ENCODE data around the gene MRGPRX4. TPM values are rescaled to one million over a fixed set of nuclear protein-coding genes. Genes with fewer than 3 reads are reported as not detected.

Gene MRGPRX4
- total and polyA plus RNA-seq, 2 of the 4 experiments (the other 2 are of a cell fraction), result 0.05 TPM; not detected in 1

DNA sequence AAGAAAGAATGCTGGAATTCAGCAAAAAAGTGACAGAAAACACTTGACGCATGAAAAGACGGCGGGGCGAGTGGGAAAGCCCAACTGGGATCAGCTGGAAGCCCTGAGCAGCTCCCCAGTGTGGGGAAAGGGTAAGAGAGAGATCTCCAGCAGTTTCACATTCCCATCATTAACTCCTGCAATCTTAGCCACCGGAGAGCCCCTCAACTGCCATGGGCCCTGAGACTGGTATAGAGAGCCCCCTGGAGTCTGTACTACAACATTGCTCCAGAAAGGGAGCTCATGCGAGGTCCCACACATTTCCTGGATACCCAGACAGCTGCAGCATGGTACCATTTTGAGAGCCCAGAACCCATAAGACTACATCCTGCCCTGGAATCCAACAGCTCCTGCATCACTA, 31.1 kb downstream of the MRGPRX4 start:
- Histone ChIP-seq H3K18ac (ENCODE audit: low read depth, low read length) (no peak overlapping the region), H3K14ac (replicated peaks; ENCODE audit: low read depth, low read length) (no peak overlapping the region), H3K9ac (ENCODE audit: low read depth, low read length) (no peak overlapping the region), H2BK20ac (ENCODE audit: low read depth, low read length) (no peak overlapping the region), H4K20me1 (ENCODE audit: insufficient read depth, low read length) (no peaks in the 10 kb centered on the region), H3K4me2 (ENCODE audit: low read depth, low read length) (no peak overlapping the region), H2BK5ac (ENCODE audit: low read depth, low read length, poor library complexity, severe bottlenecking) (no peak overlapping the region), H3K27me3 (ENCODE audit: control insufficient read depth, insufficient read depth, low read length) (peaks cover 3% of the 10 kb centered on the region), H3K27ac (ENCODE audit: insufficient read depth, low read length) (no peak overlapping the region), H3K4me1 (ENCODE audit: control insufficient read depth, insufficient read depth, low read length) (no peaks in the 10 kb centered on the region), H4K8ac (ENCODE audit: low read depth in 2 of 2, low read length in 2 of 2) (no peak overlapping the region), H3K4me3 (ENCODE audit: insufficient read depth, low read depth, low read length) (no peak overlapping the region), H4K5ac (ENCODE audit: low read depth, low read length) (no peak overlapping the region), H3K36me3 (ENCODE audit: control insufficient read depth, insufficient read depth, low read length) (no peaks in the 10 kb centered on the region), H2AFZ (replicated peaks; ENCODE audit: low read length, poor library complexity) (peak overlapping the region; percentile 57), H2AK5ac (ENCODE audit: low read depth, low read length) (no peak overlapping the region), H3K23ac (ENCODE audit: low read depth, low read length) (no peak overlapping the region), H3K56ac (ENCODE audit: extremely low read depth, insufficient read depth, low read length) (no peak overlapping the region), H2BK120ac (ENCODE audit: low read depth, low read length) (no peak overlapping the region), H3K79me1 (ENCODE audit: low read depth in 1 of 2, low read length in 2 of 2) (no peaks in the 10 kb centered on the region), H3K4ac (ENCODE audit: low read depth, low read length) (no peak overlapping the region), H2AK9ac (replicated peaks; ENCODE audit: low read depth, low read length, poor library complexity) (no peak overlapping the region), H4K91ac (ENCODE audit: insufficient read depth, low read depth, low read length) (no peak overlapping the region), H2BK15ac (ENCODE audit: low read depth, low read length) (no peak overlapping the region), H3K9me3 (ENCODE audit: control insufficient read depth, insufficient read depth, low read length) (no peaks in the 10 kb centered on the region), H3K9me1 (ENCODE audit: insufficient read depth, low read length) (no peaks in the 10 kb centered on the region)
- dilution Hi-C loops (cut with HindIII; ENCODE audit: low sequenced_read_pairs, unreplicated experiment) (no loop called here), intact Hi-C loops (cut with micrococcal nuclease) (loop anchor here (1.0 to 5.0 kb wide), 2 partner anchors 88 to 211 kb away; no protein-coding TSS in a partner anchor), in situ Hi-C loops (cut with MboI; ENCODE audit: low sequenced_read_pairs) (no loop called here)
- CTCF ChIA-PET, result interaction anchor here (0.7 to 1.2 kb wide), 3 partner anchors 13 to 14 kb away, joined by 3 to 5 read pairs (median 3); no protein-coding TSS in a partner anchor
- ATAC-seq (ENCODE audit: low read depth) (peak; percentile 69), DNase-seq (peak; percentile 14)
- no TSS peak for BruUV-seq (replicated peaks)
- POLR2A ChIA-PET (ENCODE audit: unreplicated experiment), result no interaction called here
- WGBS, 2 experiments (ENCODE audit: extremely low coverage in 2 of 2, insufficient read length in 1 of 2), result 0% methylated on average over 1 of the region's 6 CpGs; no CpG with 5 or more reads in 1 of the 2 experiments
- TF ChIP-seq SMC3 (IDR thresholded peaks at IDR 0.05; ENCODE audit: low read depth, low read length), result 0 out of 2 replicates have a peak, but pooled peaks have one; percentile 19
- no peak for TF ChIP-seq MXI1 (IDR thresholded peaks at IDR 0.05; ENCODE audit: borderline replicate concordance, low read depth, low read length)
- TF ChIP-seq MAZ (IDR thresholded peaks at IDR 0.05; ENCODE audit: borderline replicate concordance, low read depth, low read length), result no peak
- TF ChIP-seq, protein P1, sequence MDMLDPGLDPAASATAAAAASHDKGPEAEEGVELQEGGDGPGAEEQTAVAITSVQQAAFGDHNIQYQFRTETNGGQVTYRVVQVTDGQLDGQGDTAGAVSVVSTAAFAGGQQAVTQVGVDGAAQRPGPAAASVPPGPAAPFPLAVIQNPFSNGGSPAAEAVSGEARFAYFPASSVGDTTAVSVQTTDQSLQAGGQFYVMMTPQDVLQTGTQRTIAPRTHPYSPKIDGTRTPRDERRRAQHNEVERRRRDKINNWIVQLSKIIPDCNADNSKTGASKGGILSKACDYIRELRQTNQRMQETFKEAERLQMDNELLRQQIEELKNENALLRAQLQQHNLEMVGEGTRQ (IDR thresholded peaks at IDR 0.05; ENCODE audit: low read depth, low read length), result no peak
- TF ChIP-seq, protein P2, sequence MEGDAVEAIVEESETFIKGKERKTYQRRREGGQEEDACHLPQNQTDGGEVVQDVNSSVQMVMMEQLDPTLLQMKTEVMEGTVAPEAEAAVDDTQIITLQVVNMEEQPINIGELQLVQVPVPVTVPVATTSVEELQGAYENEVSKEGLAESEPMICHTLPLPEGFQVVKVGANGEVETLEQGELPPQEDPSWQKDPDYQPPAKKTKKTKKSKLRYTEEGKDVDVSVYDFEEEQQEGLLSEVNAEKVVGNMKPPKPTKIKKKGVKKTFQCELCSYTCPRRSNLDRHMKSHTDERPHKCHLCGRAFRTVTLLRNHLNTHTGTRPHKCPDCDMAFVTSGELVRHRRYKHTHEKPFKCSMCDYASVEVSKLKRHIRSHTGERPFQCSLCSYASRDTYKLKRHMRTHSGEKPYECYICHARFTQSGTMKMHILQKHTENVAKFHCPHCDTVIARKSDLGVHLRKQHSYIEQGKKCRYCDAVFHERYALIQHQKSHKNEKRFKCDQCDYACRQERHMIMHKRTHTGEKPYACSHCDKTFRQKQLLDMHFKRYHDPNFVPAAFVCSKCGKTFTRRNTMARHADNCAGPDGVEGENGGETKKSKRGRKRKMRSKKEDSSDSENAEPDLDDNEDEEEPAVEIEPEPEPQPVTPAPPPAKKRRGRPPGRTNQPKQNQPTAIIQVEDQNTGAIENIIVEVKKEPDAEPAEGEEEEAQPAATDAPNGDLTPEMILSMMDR (conservative IDR thresholded peaks at IDR 0.05; ENCODE audit: low read depth, low read length), result peak; percentile 45
- TF ChIP-seq BHLHE40 (IDR thresholded peaks at IDR 0.05; ENCODE audit: low read depth, low read length), result no peak
- peak; percentile 42; the same call in 1 of the 2 replicates for TF ChIP-seq RAD21 (IDR thresholded peaks at IDR 0.05; ENCODE audit: low read length)
- no peak for TF ChIP-seq CHD1 (IDR thresholded peaks at IDR 0.05; ENCODE audit: low read depth, low read length)
